ENCODE data around the gene BRINP2. TPM values are rescaled to one million over a fixed set of nuclear protein-coding genes. Genes with fewer than 3 reads are reported as not detected.

The BRINP2 gene
- total and polyA plus RNA-seq, 2 of the 8 experiments (the other 6 are each of a cell fraction or from before 2014, with no cell fraction given), result 0.39 to 0.42 TPM

- Histone ChIP-seq H3K14ac (ENCODE audit: insufficient read length) (no peak overlapping the region), H3K23me2 (ENCODE audit: low read depth, low read length) (no peaks in the 10 kb centered on the region), H3K79me1 (ENCODE audit: low read depth, low read length) (no peaks in the 10 kb centered on the region), H4K20me1 (replicated peaks in 1 of 2; ENCODE audit: control insufficient read depth in 1 of 2, insufficient read depth in 2 of 2, low read length in 2 of 2) (no peaks in the 10 kb centered on the region), H3K79me2 (ENCODE audit: control insufficient read depth in 1 of 2, insufficient read depth in 2 of 2, low read length in 2 of 2) (no peaks in the 10 kb centered on the region), H3K4me3 (ENCODE audit: extremely low read depth in 1 of 4, insufficient read depth in 2 of 4, low read depth in 3 of 4, low read length in 4 of 4) (no peak overlapping the region), H2BK5ac (ENCODE audit: low read depth, low read length) (no peak overlapping the region), H3K23ac (ENCODE audit: insufficient read length) (no peak overlapping the region), H3K9ac (replicated peaks in 1 of 4; ENCODE audit: extremely low read depth in 1 of 4, low read depth in 3 of 4, low read length in 3 of 4) (no peak overlapping the region), H3K4me2 (ENCODE audit: insufficient read depth in 1 of 2, low read depth in 2 of 2, low read length in 2 of 2) (no peak overlapping the region), H3K4ac (replicated peaks; ENCODE audit: insufficient read length, low read depth, low read length) (no peak overlapping the region), H2AK5ac (ENCODE audit: low read depth, low read length) (no peak overlapping the region), H3K27ac (ENCODE audit: low read depth, low read length) (no peak overlapping the region), H2AFZ (ENCODE audit: low read length) (no peak overlapping the region), H4K91ac (replicated peaks; ENCODE audit: insufficient read length, low read length) (no peak overlapping the region), H3K9me3 (ENCODE audit: insufficient read depth in 2 of 2, low read depth in 1 of 2, low read length in 1 of 2) (no peaks in the 10 kb centered on the region), H2BK120ac (replicated peaks; ENCODE audit: low read depth, low read length) (no peak overlapping the region), H3K18ac (ENCODE audit: extremely low read depth, low read length) (no peak overlapping the region), H3K27me3 (replicated peaks in 1 of 4; ENCODE audit: control insufficient read depth in 3 of 4, extremely low read depth in 1 of 4, insufficient read depth in 3 of 4, low read length in 3 of 4) (no peaks in the 10 kb centered on the region), H3K36me3 (ENCODE audit: control insufficient read depth in 2 of 4, insufficient read depth in 4 of 4, low read length in 3 of 4) (no peaks in the 10 kb centered on the region), H3K4me1 (replicated peaks in 1 of 4; ENCODE audit: control insufficient read depth in 3 of 4, insufficient read depth in 4 of 4, low read length in 3 of 4) (no peaks in the 10 kb centered on the region), H2BK15ac (ENCODE audit: low read length) (no peak overlapping the region), H2BK20ac (ENCODE audit: low read length) (no peak overlapping the region), H4K5ac (ENCODE audit: insufficient read length, low read depth, low read length) (no peak overlapping the region), H2BK12ac (ENCODE audit: low read depth, low read length) (no peak overlapping the region), H4K8ac (ENCODE audit: extremely low read depth, insufficient read depth, low read length) (no peak overlapping the region), H3K56ac (replicated peaks; ENCODE audit: insufficient read length, low read depth, low read length) (no peak overlapping the region)
- TF ChIP-seq POLR2A (IDR thresholded peaks at IDR 0.05; ENCODE audit: control extremely low read depth in 1 of 2, low read depth in 2 of 2, low read length in 2 of 2), result no peak
- no peak for TF ChIP-seq EGR1 (IDR thresholded peaks at IDR 0.05; ENCODE audit: borderline replicate concordance, low read depth, low read length)
- TF ChIP-seq CTBP2 (IDR thresholded peaks at IDR 0.05; ENCODE audit: borderline replicate concordance, insufficient read depth, insufficient read length, low read length), result no peak
- no peak for TF ChIP-seq TBP (IDR thresholded peaks at IDR 0.05; ENCODE audit: low read depth, low read length)
- no peak for TF ChIP-seq CBX8 (IDR thresholded peaks at IDR 0.05; ENCODE audit: borderline replicate concordance, low read depth, low read length)
- TF ChIP-seq YY1 (IDR thresholded peaks at IDR 0.05; ENCODE audit: low read depth, low read length), result no peak
- TF ChIP-seq ATF3 (IDR thresholded peaks at IDR 0.05; ENCODE audit: insufficient read depth, low read depth, low read length), result no peak
- TF ChIP-seq RXRA (IDR thresholded peaks at IDR 0.05; ENCODE audit: insufficient read depth, low read depth, low read length), result no peak
- TF ChIP-seq EZH2 (IDR thresholded peaks at IDR 0.05; ENCODE audit: low read depth, low read length, severe bottlenecking), result no peak
- DNase-seq (ENCODE audit: low read depth in 1 of 2, low spot score in 2 of 2) (no peak), FAIRE-seq (no peak)
- 93% methylated on average over 5 of the region's 5 CpGs; no CpG with 5 or more reads in 1 of the 2 experiments for WGBS, 2 experiments (ENCODE audit: extremely low coverage in 1 of 2, insufficient coverage in 1 of 2, insufficient read length in 1 of 2, insufficient replicate concordance in 2 of 2, low coverage in 1 of 2, low lambda C conversion rate in 2 of 2, missing lambda C conversion rate in 1 of 2)
- ChIA-PET CTCF (ENCODE audit: partially characterized antibody) (interaction anchor here (1.0 to 8.1 kb wide), 2 partner anchors 19 to 326 kb away, joined by 3 to 55 read pairs; no protein-coding TSS in a partner anchor), POLR2A (ENCODE audit: partially characterized antibody) (no interaction called here)
Measured at GRCh38 chr1:177274687-177275211, 104.0 kb downstream of the BRINP2 start.

Data from H1 (cell line).